ENCODE measurements around the gene EFNA3. TPM values are rescaled to one million over a fixed set of nuclear protein-coding genes. Genes with fewer than 3 reads are reported as not detected.

EFNA3 gene
- total RNA-seq, 4 donors from 2014 or later = 20.0 to 25.8 (median 21.1) TPM

DNA sequence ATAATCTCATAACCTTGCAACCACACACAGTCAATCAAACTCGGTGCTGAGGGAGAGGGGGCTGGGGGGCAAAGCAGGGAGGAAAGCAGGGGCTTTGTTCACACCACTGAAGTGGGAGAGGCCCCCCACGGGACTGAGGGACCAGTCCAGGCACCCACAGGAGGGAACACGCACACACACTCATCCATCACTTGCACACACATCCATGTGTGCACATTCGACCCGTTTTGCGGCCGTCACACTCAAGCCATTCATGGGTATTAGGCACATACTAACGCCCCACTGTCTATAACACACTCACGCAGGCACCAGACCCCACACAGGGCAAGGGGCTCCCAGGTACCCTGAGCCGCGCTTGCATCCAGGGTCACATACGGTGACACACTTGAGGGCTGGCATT lies 14.0 kb downstream of the EFNA3 start:
- Histone ChIP-seq H3K9me3 (no peaks in the 10 kb centered on the region), H3K27me3 (peaks cover 0 to 7% (median 0%) of the 10 kb centered on the region in 4 donors), H3K4me1 (peaks cover 13 to 25% (median 19%) of the 10 kb centered on the region in 3 donors), H3K36me3 (no peaks in the 10 kb centered on the region), H3K4me3 (no peak overlapping the region), H3K27ac (no peak overlapping the region)
- no peak for TF ChIP-seq POLR2A (IDR thresholded peaks at IDR 0.05)
- TF ChIP-seq, protein P1, sequence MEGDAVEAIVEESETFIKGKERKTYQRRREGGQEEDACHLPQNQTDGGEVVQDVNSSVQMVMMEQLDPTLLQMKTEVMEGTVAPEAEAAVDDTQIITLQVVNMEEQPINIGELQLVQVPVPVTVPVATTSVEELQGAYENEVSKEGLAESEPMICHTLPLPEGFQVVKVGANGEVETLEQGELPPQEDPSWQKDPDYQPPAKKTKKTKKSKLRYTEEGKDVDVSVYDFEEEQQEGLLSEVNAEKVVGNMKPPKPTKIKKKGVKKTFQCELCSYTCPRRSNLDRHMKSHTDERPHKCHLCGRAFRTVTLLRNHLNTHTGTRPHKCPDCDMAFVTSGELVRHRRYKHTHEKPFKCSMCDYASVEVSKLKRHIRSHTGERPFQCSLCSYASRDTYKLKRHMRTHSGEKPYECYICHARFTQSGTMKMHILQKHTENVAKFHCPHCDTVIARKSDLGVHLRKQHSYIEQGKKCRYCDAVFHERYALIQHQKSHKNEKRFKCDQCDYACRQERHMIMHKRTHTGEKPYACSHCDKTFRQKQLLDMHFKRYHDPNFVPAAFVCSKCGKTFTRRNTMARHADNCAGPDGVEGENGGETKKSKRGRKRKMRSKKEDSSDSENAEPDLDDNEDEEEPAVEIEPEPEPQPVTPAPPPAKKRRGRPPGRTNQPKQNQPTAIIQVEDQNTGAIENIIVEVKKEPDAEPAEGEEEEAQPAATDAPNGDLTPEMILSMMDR (IDR thresholded peaks at IDR 0.05) = no peak
- WGBS, 2 donors = 88 to 95% methylated on average over 9 to 11 of the region's 12 CpGs
- intact Hi-C loops (cut with DNase I) = loop anchor here (2.0 kb wide), 1 partner anchor 76 kb away; no protein-coding TSS in a partner anchor
- DNase-seq = no peak

DNA sequence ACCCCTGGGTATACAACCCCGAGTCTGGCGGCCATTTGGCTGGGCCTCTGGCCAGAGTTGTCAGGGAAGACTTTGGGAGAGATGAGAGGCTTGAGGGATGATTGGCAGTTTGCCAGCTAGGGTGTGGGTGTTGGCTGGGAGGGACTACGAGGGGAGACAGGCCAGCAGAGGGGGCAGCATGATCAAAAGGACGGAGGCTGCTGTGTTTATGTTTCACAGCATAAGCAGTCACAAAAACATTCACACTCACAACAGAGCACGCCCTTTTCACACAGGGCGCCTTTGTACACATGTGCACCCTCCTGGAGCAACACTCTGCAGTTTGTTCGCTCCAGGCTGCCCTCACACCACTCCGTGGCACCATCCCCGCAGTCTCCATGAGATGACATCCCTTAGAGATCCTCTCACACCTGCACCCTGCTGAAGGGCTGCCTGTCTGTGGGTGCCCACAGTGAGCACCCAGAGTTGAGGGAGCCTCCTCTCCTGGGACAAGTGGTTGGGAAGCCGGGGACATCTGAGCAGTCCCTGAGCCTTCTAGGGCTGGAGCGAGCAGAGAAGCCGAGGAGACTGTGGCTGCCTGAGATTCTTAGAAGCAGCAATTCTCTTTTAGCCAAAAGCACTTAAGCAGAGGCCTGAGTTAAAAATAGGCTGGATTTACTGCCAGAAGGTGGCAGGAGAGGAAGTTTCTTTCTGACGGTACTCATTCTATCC lies 15.4 kb downstream of the EFNA3 start:
- H3K27ac ChIP-seq = peak overlapping the region in 3 of 4 donors; percentile 38 to 60 (median 42)

DNA sequence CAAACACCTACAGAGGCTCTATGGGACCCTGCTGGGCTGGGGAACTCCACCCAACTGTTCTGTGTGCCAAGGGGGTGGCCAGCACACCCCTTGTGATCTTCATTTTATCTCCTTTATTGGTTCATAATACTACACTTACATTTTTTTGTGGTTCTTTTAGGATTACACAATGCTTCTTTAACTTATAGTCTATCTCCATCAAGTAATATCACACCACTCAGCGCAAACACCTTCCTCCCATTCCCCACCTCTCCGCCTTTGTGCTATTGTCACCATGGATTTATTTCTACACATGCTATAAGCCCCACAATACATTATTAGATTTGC lies 15.9 kb downstream of the EFNA3 start:
- H3K27ac ChIP-seq = peak overlapping the region in 3 of 4 donors; percentile 38 to 60 (median 42)
- intact Hi-C loops (cut with DNase I) = no loop called here

More for the DNA sequence above, 15.4 kb downstream of the EFNA3 start:
- DNase-seq = no peak
- Histone ChIP-seq H3K27me3 (peaks cover 0 to 7% (median 0%) of the 10 kb centered on the region in 4 donors), H3K4me3 (no peak overlapping the region), H3K4me1 (peaks cover 13 to 25% (median 19%) of the 10 kb centered on the region in 3 donors), H3K9me3 (no peaks in the 10 kb centered on the region), H3K36me3 (no peaks in the 10 kb centered on the region)
- TF ChIP-seq POLR2A (IDR thresholded peaks at IDR 0.05) = no peak
- TF ChIP-seq, protein P1 (IDR thresholded peaks at IDR 0.05) = peak in 5 of 6 experiments; percentile 35 to 60 (median 50)
- 20 to 25% methylated on average over 8 to 11 of the region's 13 CpGs for WGBS, 2 donors
- intact Hi-C loops (cut with DNase I) = loop anchor here (2.0 kb wide), 1 partner anchor 75 kb away; no protein-coding TSS in a partner anchor

DNA sequence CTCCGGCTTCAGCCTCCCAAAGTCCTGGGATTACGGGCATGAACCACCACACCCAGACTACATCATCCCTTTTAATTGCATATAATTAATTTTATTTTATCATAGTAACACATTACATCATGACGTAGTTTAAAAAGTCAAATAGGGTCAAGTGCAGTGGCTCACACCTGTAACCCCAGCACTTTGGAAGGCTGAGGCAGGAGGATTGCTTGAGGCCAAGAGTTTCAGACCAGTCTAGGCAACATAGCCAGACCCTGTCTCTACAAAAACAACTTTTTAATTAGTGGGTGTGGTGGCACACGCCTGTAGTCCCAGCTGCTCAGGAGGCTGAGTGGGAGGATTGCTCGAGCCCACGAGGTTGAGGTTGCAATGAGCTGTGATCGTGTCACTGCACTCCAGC lies 20.7 kb downstream of the EFNA3 start:
- TF ChIP-seq, protein P1 (IDR thresholded peaks at IDR 0.05) = no peak
- no peak for DNase-seq
- WGBS, 2 donors = 59 to 72% methylated on average over 6 to 7 of the region's 7 CpGs
- no peak overlapping the region for H3K4me3 ChIP-seq
- H3K9me3 ChIP-seq = no peaks in the 10 kb centered on the region
- H3K27me3 ChIP-seq = no peaks in the 10 kb centered on the region
- intact Hi-C loops (cut with DNase I) = no loop called here
- H3K4me1 ChIP-seq = peaks cover 2 to 5% (median 2%) of the 10 kb centered on the region in 3 donors
- no peaks in the 10 kb centered on the region for H3K36me3 ChIP-seq
- no peak overlapping the region for H3K27ac ChIP-seq

More for the DNA sequence above, 15.9 kb downstream of the EFNA3 start:
- Histone ChIP-seq H3K27me3 (peaks cover 0 to 7% (median 0%) of the 10 kb centered on the region in 4 donors), H3K4me3 (no peak overlapping the region), H3K36me3 (no peaks in the 10 kb centered on the region), H3K4me1 (peaks cover 13 to 25% (median 19%) of the 10 kb centered on the region in 3 donors), H3K9me3 (no peaks in the 10 kb centered on the region)
- TF ChIP-seq, protein P1 (IDR thresholded peaks at IDR 0.05) = peak in 1 of 6 experiments; percentile 31
- TF ChIP-seq POLR2A (IDR thresholded peaks at IDR 0.05) = no peak
- DNase-seq = no peak
- WGBS, 2 donors = 64 to 70% methylated on average over 2 of the region's 2 CpGs

DNA sequence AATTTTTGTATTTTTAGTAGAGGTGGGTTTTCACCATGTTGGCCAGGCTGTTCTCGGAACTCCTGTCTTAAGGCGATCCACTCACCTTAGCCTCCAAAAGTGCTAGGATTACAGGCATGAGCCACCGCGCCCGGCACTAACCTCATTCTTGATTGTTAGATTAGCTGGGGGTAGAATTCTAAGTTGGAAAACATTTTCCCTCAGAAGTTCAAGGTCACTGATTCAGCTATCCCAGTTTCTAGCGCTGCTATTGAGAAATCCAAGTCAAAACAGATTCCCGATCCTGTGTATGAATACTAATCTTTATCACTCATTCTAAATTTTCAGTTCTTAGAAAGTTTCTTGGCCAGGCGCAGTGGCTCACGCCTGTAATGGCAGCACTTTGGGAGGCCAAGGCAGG lies 24.7 kb downstream of the EFNA3 start:
- Histone ChIP-seq H3K4me1 (no peaks in the 10 kb centered on the region), H3K9me3 (no peaks in the 10 kb centered on the region), H3K27ac (no peak overlapping the region), H3K4me3 (no peak overlapping the region), H3K27me3 (no peaks in the 10 kb centered on the region), H3K36me3 (no peaks in the 10 kb centered on the region)
- intact Hi-C loops (cut with DNase I) = no loop called here
- 87 to 93% methylated on average over 9 of the region's 9 CpGs for WGBS, 2 donors
- DNase-seq = no peak
- TF ChIP-seq, protein P1 (IDR thresholded peaks at IDR 0.05) = no peak
- TF ChIP-seq POLR2A (IDR thresholded peaks at IDR 0.05) = no peak
